Heart right ventricle (tissue), 16 donors: ENCODE data around the gene NRXN2. TPM values are rescaled to one million over a fixed set of nuclear protein-coding genes. Genes with fewer than 3 reads are reported as not detected.

ENCODE experiments used
- ATAC-seq, 8 donors: fragments of 200-7000 bp; cut with Tn5 transposase; one replicate each; pipeline ENCODE4 v1.9.1; 2020; ENCODE audit warnings: mild to moderate bottlenecking in 8 of 8, moderate library complexity in 8 of 8, moderate number of reproducible peaks in 1 of 8
- DNase-seq, 2 donors: peaks; one replicate each; pipeline ENCODE4 v3.0.0-alpha.2; 2020
- H3K27ac ChIP-seq, 10 donors: fragments of 200-600 bp; sonication (generic) in 2 of 10; one replicate each; pipeline versions ENCODE4 v1.5.0 to v1.8.0; 2020 to 2022; ENCODE audit warnings: mild to moderate bottlenecking in 3 of 10
- H3K27me3 ChIP-seq, 7 donors: fragments of 200-600 bp; one replicate each; pipeline ENCODE4 v1.8.0; 2021 to 2022; ENCODE audit warnings: mild to moderate bottlenecking in 2 of 7
- H3K36me3 ChIP-seq, 9 donors: fragments of 200-600 bp; sonication (generic) in 1 of 9; one replicate each; pipeline versions ENCODE4 v1.5.0 to v1.8.0; 2020 to 2022; ENCODE audit warnings: mild to moderate bottlenecking in 2 of 9
- H3K4me1 ChIP-seq, 9 donors: fragments of 200-600 bp; sonication (generic) in 1 of 9; one replicate each; pipeline versions ENCODE4 v1.5.0 to v1.8.0; 2020 to 2022; ENCODE audit warnings: mild to moderate bottlenecking in 4 of 9
- H3K4me3 ChIP-seq, 10 donors: fragments of 200-600 bp; sonication (generic) in 2 of 10; one replicate each; pipeline versions ENCODE4 v1.5.0 to v1.8.0; 2020 to 2022; ENCODE audit warnings: mild to moderate bottlenecking in 7 of 10, moderate library complexity in 2 of 10
- H3K9me3 ChIP-seq, 11 donors: fragments of 200-600 bp in 10 of 11; sonication (generic) in 2 of 11; one replicate each; pipeline versions ENCODE4 v1.5.0 to v1.8.0; 2013 to 2022; ENCODE audit warnings: mild to moderate bottlenecking in 2 of 11, control low read depth in 1 of 11, moderate library complexity in 1 of 11
- WGBS, 2 donors: extraction: QIAGEN DNeasy Blood & Tissue Kit; methylation state at CpG; one replicate each; pipeline ENCODE4 v1.1.7; 2013; ENCODE audit warnings: inconsistent platforms in 1 of 2; 5-methylcytosine and 5-hydroxymethylcytosine counted together
- intact Hi-C, 10 donors: fragments of 100-400 bp; cut with DNase I; formaldehyde crosslinking; loops; one replicate each; pipeline versions ENCODE4 v1.11.1 to v1.14.2; 2022
- polyA plus RNA-seq, 2 donors: library from polyadenylated mRNA; stranded (reverse); fragments of 200-250 nt; gene quantifications; one replicate each; pipeline ENCODE4 v1.2.3, GENCODE V29; 2013
- total RNA-seq, 10 donors: library from RNA; stranded (reverse); fragmentation: NEBNext Ultra II Directional in 3 of 10; extraction: Animal tissue kit (Norgen Biotek cat#: 25700) in 3 of 10; gene quantifications; one replicate each; pipeline versions ENCODE4 v1.2.1 to v1.2.4, GENCODE V29; 2021 to 2023
- TF ChIP-seq, protein P1 (sequence below), 9 donors: fragments of 200-600 bp; sonication (generic) in 2 of 9; IDR thresholded peaks; one replicate each; pipeline versions ENCODE4 v1.5.0 to v1.8.0; 2021 to 2022; ENCODE audit warnings: antibody characterized with exemption in 9 of 9, mild to moderate bottlenecking in 5 of 9, moderate library complexity in 1 of 9
- donor health status: Arrhythmogenic right ventricular cardiomyopathy.
- donor health status: ischemic (EF 13 %, LVEDD 7.1; RV severe dilation, severe dysfunction).
- donor health status: healthy with polysubstance abuse.
- donor health status: DM: no; HTN: yes; CAD: no.
- donor health status: DM: no; HTN: no; CAD: no.
- donor health status: ischemic (EF 25% LVEDD 6.9; RV normal size, moderate dysfunction).
- donor health status: ischemic (EF 25% LVEDD 5.7; RV mildly dilated, moderate dysfunction).
- donor health status: healthy.
- donor health status: DM: yes; HTN: yes; CAD: no.
- donor health status: Ischemic cardiomyopathy.
- donor health status: ischemic (EF 35%, LVEDD 5.7; RV mildly dilated, moderate dysfunction).
- donor health status: nonischemic (EF 11% LVEDD 7.7; RV severe dilation, severe dysfunction).
- donor health status: DM: yes; HTN: yes; CAD: no.
- donor health status: PGD.
- donor health status: ischemic (EF 29% LVEDD 5.4; RV normal size, mild dysfunction).
- donor health status: nonischemic (EF 23%, LVEDD 6.1; RV moderate dilation, normal function).

Gene NRXN2
- total and polyA plus RNA-seq, 12 donors = 0.45 to 5.5 (median 1.4) TPM

GRCh38 chr11:64752175-64752970 lies 29.4 kb upstream of the NRXN2 start:
- Histone ChIP-seq H3K27me3 (no peaks in the 10 kb centered on the region), H3K4me3 (no peak overlapping the region), H3K9me3 (no peaks in the 10 kb centered on the region), H3K4me1 (peaks cover 0 to 16% (median 0%) of the 10 kb centered on the region in 9 donors), H3K27ac (no peak overlapping the region), H3K36me3 (peaks cover 0 to 45% (median 10%) of the 10 kb centered on the region in 9 donors)
- intact Hi-C loops = no loop called here
- TF ChIP-seq, protein P1, sequence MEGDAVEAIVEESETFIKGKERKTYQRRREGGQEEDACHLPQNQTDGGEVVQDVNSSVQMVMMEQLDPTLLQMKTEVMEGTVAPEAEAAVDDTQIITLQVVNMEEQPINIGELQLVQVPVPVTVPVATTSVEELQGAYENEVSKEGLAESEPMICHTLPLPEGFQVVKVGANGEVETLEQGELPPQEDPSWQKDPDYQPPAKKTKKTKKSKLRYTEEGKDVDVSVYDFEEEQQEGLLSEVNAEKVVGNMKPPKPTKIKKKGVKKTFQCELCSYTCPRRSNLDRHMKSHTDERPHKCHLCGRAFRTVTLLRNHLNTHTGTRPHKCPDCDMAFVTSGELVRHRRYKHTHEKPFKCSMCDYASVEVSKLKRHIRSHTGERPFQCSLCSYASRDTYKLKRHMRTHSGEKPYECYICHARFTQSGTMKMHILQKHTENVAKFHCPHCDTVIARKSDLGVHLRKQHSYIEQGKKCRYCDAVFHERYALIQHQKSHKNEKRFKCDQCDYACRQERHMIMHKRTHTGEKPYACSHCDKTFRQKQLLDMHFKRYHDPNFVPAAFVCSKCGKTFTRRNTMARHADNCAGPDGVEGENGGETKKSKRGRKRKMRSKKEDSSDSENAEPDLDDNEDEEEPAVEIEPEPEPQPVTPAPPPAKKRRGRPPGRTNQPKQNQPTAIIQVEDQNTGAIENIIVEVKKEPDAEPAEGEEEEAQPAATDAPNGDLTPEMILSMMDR (IDR thresholded peaks at IDR 0.05) = no peak
- DNase-seq = no peak
- ATAC-seq = no peak
- WGBS, 2 donors = 85% methylated on average over 14 of the region's 14 CpGs

DNA sequence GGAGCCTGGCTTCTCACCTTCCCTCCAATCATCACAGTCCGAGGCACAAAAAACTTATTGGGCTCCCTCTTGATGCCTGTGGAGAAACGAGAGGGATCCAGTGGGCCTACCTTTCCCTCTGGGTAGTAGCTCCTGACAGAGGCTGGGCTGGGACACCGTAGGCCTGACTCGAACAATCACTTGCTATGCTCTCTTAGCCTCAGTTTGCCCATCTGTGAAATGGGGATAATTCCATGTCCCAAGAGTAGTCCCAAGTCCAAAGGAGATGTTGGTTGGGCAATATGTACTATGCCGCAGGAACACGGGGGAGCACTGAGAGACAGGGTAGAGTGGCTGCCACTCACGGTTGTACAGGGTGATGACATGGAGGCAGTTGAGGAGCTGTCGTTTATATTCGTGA lies 28.6 kb upstream of the NRXN2 start:
- H3K9me3 ChIP-seq = no peaks in the 10 kb centered on the region
- peaks cover 0 to 45% (median 10%) of the 10 kb centered on the region in 9 donors for H3K36me3 ChIP-seq
- no peak overlapping the region for H3K4me3 ChIP-seq
- no peak for ATAC-seq
- DNase-seq = no peak
- WGBS, 2 donors = 95 to 96% methylated on average over 9 of the region's 9 CpGs
- no peaks in the 10 kb centered on the region for H3K27me3 ChIP-seq
- intact Hi-C loops = no loop called here
- peaks cover 0 to 16% (median 0%) of the 10 kb centered on the region in 9 donors for H3K4me1 ChIP-seq
- TF ChIP-seq, protein P1 (IDR thresholded peaks at IDR 0.05) = no peak
- no peak overlapping the region for H3K27ac ChIP-seq

- intact Hi-C loops = no loop called here
- no peak overlapping the region for H3K27ac ChIP-seq
These were observed 28.1 kb upstream of the NRXN2 start for GRCh38 chr11:64751136-64751535.

DNA sequence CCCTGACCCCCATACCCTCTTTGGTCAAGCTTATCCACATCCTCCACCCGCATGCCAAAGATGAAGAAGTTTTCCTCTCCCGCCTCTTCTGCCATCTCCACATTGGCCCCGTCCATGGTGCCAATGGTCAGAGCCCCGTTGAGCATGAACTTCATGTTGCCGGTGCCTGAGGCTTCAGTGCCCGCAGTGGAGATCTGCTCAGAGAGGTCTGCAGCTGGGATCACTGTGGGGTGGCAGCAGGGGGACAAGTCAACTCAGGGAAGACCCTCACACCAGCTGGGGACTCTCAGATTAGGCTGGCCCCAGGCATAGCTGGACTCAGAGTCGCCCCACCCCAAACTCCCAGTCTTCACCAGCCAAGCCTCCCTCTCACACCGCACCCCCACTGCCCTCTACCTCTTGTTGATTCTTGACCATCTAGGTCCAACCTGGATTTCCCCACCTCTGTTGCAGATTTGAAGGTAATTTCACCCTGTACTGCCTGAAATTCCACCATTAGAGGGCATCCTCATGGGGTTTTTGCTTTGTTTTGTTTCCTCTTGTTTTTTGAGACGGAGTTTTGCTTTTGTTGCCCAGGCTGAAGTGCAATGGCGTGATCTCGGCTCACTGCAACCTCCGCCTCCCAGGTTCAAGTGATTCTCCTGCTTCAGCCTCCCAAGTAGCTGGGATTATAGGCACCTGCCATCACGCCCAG lies 27.5 kb upstream of the NRXN2 start:
- no peak for DNase-seq
- TF ChIP-seq, protein P1 (IDR thresholded peaks at IDR 0.05) = no peak
- Histone ChIP-seq H3K4me1 (peaks cover 0 to 16% (median 9%) of the 10 kb centered on the region in 9 donors), H3K36me3 (peaks cover 0 to 45% (median 10%) of the 10 kb centered on the region in 9 donors), H3K9me3 (no peaks in the 10 kb centered on the region), H3K4me3 (no peak overlapping the region), H3K27me3 (no peaks in the 10 kb centered on the region), H3K27ac (no peak overlapping the region)
- 94% methylated on average over 13 of the region's 13 CpGs for WGBS, 2 donors
- ATAC-seq = no peak
- intact Hi-C loops = no loop called here

More at GRCh38 chr11:64751136-64751535, 28.1 kb upstream of the NRXN2 start:
- H3K4me1 ChIP-seq = peaks cover 0 to 15% (median 2%) of the 10 kb centered on the region in 9 donors
- DNase-seq (no peak), ATAC-seq (no peak)
- peaks cover 0 to 45% (median 10%) of the 10 kb centered on the region in 9 donors for H3K36me3 ChIP-seq
- TF ChIP-seq, protein P1 (IDR thresholded peaks at IDR 0.05) = no peak
- no peaks in the 10 kb centered on the region for H3K27me3 ChIP-seq
- no peaks in the 10 kb centered on the region for H3K9me3 ChIP-seq
- 91 to 95% methylated on average over 9 of the region's 9 CpGs for WGBS, 2 donors
- no peak overlapping the region for H3K4me3 ChIP-seq
